GM19324 (cell line): ENCODE data around the gene GALC.

Source experiments
- ATAC-seq: cut with Tn5 transposase; IDR thresholded peaks from one replicate; pipeline ENCODE4 v1.9.1; 2021; ENCODE audit warnings: mild to moderate bottlenecking, moderate library complexity; ENCODE audit not compliant: unreplicated experiment, low FRiP score

The GALC gene

DNA sequence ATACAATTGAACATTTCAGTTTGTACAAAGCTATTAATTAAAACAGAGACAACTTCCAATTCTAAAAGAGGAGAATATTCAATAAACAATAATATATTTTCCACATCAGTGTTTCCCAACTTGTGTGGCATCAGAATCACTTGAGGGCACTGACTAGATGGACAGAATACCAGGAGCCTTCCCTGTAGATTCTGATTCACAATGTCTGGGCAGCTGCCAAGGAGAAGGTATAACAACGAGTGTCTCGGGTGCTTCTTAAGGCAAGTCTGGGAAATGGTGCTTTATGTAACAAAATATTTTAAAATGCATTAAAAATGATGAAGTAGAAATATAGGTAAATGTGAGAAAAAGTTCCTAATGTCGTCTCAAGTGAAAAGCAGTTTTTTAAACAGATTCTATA lies 26.2 kb downstream of the GALC start:
- no peak for ATAC-seq

DNA sequence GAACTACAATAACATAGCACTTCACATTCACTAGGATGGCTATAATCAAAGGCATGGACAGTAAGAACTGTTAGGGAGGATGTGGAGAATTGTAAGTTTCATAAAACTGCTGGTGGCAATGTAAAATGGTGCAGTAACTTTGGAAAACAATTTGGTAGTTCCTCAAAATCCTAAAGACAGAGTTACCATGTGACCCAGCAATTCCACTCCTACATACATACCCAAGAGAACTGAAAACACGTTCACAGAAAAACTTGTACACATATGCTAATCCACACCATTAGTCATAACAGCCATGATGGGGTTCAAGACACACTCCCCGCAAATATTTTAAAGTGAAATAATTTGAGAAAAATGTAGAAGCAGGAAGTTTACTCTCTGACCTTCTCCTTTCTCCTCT lies 31.7 kb downstream of the GALC start:
- ATAC-seq: no peak

DNA sequence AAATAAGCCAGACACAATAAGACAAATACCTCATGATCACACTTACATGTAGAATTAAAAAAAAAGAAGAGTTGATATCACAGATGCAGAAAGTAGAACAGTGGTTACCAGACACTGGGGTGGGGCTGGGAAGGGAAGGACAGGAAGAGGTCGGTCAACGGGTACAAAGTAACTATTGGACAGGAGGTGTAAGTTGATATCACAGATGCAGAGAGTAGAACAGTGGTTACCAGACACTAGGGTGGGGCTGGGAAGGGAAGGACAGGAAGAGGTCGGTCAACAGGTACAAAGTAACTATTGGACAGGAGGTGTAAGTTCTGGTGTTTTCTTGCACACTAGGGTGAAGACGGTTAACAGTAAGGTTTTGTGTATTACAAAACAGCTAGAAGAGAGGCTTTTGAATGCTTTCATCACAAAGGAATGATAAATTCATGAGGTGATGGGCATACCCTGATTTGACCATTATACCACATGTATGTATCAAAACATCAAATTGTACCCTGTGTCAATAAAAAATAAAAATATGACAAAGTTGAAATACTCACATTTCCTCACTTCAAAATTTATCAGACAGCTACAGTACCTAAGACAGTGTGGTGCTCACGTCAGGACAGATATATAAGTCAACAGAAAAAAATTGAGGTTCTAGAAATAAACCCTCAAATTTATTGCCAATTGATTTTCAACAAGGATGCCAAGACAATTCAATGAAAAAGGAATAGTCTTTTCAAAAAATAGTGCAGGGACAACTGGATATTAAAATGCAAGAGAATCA lies 32.8 kb downstream of the GALC start:
- no peak for ATAC-seq

DNA sequence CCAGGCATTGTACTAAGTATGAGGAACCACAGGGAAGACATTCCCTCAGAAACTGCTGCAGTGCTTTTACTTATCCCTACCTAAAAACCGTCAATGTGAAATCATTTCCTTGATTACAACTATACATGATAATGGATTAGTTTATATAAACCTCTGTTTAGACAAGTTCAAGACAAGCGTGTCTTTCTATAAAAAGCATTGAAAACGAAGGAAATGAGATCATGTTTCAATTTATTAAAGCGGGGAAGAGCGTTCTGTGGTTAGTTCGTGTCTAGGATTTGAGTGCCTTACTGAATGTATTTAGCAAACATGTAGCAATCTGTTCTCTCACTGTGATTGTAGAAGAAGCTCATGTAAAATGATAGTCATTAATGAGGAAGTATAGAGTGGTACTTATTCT lies 37.5 kb downstream of the GALC start:
- no peak for ATAC-seq

DNA sequence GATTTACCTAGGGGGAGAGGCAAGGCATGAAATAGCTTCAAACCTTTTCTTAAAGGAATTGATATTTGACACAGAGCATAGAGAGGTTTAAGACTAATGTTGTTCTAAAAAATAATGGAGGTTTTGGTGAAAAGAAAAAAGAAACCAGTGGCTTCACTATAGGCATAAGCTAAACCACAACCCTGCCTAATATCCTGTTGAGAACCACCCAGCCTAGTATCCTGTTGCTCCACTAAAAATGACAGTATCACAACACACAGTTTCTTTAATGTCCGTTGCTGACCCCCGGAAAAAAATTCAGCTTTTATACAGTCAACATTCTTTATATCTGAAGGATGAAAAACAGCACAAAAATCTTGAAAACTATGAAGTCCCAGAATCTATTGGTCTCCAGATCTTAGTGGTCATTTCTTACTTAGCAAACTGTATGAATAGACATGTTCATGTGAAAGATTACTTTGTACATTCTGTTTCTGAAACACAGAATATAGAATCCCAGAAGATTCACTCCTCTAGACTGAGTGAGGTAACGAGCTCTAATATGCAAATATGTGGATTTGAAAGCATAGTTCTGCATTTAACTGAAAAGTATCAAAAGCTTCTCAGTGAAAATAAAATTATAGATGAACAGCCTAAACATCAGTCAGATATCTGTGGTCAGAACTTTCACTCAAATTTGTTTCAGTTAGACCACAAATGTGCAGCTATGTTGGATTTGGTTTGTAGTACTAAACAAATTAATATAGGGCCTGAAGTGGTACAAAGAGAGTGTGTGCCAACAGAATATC lies 40.5 kb downstream of the GALC start:
- peak; percentile 72 for ATAC-seq

DNA sequence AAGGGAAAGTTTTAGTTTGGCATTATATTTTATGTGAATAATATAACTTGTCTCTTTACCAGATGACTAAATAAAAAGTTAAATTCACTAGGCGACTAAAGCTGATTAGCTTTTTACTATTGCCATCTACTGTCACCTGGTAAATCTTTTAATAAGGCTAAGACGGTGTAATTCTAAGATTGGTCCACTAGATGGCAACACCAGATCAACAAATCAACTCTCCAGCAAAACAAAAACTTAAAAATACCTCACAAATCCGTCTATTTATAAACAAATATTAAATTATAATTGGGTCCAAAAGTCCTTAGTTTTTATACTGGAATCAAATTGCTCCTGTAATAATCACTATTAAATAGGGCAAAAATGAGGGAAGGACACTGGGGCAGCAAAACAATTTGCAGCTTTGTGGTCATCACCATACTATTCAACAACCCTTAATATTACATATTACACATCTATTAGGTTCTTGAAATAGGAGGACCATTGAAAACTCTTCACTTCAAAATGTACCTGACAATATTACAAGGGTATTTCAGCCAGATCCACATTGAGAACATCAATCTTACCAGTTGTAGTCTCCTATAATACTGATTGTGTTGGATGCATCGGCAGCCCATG lies 47.9 kb downstream of the GALC start:
- no peak for ATAC-seq

DNA sequence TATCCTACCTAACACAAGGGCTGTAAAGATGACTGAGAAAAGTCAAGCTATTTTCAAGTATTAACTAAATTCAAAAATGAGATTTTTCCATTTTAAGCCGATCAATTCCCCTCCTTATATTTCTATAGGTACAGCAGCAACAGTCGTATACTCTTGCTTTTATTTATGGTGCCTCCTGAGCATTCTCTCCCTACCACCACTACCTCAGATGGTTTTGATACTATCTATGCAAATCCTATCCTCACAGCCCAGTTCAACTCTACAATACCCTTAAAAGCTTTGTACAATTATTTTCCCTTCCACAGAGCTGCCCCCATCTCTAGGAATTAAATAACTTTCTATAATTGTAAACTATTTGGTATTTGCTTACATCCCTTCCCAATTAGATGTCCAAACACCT lies 52.1 kb downstream of the GALC start:
- no peak for ATAC-seq

DNA sequence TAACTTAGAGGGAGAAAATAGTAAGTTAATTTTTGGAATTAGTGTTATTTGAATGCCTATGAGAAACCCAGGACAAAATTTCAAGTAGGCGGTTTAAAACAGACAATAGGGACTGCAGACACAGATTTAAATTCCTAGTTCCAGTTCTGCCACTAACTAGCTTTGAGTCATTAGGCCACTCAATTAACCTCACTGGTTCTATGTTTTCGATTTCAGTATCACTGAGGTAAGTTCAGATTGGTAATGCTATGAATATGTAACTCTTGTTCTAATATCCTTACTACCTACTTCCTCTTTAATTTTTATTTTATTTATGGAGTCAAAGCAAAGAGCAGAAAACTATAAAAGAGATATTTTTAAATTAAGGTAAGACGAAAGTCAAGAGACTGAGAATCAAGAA lies 52.6 kb downstream of the GALC start:
- ATAC-seq: peak; percentile 66

DNA sequence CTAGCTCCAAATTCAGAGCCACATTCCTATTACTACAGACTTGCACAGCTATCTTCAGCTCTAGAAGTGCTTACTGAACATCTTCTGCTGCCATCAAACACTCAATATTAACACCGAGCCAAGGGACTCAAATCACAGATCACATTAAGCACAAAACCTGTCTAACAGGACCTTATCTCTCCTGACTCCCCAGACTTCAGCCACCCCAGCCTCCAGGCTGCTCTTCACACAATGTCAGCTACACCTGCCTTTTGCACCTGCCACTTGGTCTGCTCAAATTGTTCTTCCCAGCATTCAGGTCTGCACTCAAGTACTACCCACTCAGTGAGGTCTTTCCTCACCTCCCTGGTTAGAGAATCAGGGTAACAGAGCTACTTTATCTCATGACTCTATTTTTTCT lies 57.1 kb downstream of the GALC start:
- ATAC-seq: no peak

DNA sequence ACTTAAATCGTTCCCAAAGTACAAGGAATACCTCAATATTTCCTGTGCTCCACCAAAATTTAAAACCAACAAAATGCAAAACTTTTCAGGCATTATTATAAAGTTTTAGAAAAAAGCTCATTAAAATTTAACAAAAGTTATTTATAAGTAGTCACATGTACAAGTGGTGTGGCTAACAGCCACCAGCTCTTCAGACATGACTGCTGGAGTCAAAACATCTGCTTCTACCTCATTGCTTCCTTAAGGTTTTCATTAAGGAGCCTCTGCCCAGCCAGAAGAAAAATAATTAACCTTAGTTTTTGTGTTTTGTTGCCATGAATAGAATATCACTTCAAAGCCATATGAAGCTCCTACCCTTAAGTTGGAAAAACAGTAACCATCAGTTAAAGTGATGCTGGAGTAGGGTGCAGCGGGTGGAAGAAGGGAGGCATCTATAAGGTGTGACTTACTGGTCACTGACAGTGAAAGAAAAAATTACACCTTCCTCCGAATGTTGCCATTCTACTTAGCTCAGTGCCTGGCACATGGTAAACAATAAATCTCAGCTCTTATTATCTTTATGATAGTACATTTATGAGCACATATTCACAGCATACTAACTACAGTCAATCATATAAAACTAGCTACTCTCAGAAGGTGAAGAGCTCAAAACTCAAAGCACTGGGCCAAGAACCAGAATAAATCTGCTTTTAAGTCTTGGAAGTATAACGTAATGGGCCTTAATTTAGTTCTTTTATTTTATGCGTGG lies 57.7 kb downstream of the GALC start:
- no peak for ATAC-seq

DNA sequence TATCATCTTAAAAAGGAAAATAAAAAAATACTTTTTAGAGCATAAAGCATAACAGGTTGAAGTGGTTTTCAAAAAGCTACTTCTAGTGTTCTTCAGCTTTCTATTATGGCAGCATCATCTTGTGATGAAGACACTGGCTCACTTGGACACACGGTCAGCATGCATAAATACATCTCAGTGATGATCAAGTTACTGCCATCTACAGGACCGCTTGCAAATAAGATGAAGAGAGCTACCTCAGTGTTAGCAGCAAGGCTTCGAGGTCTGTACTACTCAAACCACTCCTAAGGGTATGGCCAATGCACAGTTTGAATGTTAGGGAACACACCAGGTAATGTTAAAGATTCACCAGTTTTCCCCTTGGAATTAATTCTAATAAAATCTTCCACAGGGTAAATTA lies 58.8 kb downstream of the GALC start:
- no peak for ATAC-seq

DNA sequence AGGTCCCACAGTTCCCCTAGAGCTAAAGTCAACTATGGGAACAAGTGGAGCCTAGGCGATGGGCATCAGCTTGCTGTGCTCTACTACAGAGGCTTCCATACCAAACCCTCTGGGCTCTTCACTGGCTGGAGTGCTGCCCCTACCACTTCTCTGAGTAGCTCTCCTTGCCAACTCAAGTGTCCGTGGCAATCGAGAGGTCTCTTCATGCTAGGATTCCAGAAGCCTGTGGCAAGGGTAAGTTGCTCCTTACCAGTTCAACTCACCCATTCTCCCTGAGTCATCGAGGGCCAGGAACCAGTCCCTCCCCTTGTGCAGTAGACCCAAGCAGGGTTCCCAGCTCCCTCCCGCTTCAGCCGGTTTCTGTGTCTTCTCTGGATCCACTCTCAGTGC lies 76.1 kb downstream of the GALC start:
- no peak for ATAC-seq

DNA sequence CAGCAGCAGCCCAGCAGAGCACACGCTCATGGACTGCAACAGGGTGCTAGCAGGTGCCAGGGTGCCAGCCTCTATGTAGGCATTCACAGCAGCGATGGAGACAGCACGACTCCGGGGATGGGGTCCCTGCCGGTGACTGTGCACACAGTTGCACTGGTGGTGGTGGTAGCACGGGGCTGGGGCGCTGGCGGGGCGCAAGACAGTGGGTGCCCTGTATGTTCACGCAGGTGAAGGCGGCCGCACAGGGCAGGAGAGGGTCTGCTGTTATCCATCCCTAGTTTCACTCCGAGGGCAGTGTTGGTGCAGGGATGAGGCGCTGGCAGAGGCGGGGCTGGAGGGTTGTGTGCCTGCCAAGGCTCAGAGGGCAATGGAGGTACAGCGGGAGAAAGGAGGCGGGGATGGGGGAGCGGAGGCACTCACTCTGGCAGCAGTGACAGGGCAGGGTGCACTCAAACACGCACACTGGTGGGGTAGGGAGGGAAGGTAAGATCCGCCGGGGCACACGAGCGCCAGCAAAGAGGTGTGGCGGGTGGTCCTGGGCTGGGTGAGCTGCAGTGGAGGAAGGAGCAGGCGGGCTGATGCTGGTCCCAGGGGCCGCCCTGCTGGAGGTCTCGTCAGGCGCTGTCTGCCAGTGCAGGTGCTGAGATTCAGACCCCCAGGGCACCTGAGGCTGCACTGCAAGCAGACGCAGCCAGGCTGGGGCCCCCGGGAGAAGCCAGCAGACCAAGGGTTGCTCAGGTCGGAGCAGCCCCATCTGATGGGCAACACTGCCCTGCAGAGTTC lies 76.7 kb downstream of the GALC start:
- ATAC-seq: no peak

DNA sequence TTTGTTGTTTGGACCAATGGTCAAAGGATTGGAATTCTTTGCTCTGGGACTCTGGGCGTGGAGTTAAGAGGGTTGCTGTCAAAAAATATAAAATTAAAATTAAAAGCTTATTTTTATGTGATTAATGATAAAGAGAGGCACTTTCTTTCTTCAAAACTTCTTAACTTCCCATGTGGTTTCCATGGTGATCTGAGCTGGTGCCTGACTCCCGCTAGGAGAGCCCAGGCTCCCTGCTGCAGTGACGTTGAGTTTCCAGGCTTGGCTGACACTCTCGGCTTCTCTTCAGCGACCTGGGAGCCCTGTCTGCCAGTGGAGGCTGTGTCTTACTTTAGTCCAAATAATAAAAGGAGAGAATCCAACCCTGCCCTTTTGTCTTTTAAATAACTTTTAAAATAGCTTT lies 84.4 kb downstream of the GALC start:
- no peak for ATAC-seq

DNA sequence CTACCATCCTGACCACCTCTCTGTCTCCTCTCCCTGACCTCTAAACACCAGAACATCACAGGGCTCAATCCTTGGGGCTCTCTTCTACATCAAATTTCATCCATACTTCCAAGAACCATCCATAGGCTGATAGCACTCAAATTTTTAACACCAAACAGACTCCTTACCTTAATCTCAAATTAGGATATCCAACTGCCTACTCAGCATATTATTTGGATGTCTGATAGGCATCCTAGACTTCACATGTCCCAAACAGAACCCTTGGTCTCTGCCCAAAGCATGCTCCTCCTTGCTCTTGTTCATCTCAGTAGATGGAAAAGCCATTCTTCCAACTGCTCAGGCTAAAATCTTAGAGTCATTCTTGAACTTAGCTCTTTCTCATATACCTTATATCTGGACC lies 91.3 kb downstream of the GALC start:
- ATAC-seq: no peak

DNA sequence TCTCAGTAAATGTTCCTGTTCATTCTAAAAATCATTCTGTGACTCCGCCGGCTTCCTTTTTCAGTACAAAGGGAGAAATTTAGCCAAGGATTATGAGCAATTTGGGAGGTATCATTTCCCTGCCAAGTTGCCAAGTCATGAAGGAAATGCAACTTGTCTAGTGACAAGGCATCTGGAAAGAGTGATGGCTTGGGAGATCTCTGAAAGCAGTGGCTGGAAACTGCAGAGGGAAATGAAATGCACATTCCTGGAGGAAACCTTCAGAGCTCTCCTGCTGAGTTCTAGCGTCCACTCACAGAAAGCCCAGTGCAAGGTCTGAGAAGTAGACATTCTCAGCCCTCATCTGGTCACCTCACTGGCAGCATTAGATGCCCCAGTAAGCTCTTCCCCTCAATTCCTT lies 91.7 kb downstream of the GALC start:
- no peak for ATAC-seq

DNA sequence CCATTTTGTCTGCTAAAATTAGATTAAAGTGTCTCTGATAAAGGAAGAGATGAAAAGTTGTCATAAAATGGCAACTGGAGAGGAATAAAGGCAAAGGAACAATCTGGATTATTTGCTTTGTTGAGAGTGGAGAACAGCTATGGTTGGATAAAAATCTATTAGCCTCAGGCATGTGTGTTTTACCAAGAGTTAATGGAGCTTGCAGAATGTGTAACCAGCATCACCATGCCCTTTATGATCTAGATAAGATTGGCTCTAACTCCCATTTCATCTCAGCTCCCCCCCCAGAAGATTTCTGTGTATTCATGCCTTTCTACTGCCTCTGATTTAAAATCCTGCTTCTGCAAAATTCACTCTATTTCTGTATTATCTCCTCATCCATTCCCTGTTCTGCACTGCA lies 93.8 kb downstream of the GALC start:
- no peak for ATAC-seq

DNA sequence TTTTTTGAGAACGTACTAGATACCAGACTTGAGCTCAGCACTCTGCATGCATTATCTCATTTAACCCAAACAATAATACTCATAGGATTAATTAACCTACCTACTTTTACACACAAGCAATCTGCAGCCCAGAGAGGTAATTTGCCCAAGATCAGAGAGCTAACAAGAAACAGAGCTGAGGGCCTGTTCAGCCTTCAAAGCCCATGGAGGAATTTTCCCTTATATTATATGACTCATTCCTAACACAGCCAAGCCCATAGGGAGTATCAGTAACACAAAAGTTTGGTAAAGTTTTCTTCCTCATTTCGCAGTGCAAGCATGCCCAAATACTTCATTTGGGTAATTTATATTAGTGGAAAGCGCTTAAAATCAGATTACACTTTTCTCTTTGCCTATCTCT lies 94.7 kb downstream of the GALC start:
- no peak for ATAC-seq

DNA sequence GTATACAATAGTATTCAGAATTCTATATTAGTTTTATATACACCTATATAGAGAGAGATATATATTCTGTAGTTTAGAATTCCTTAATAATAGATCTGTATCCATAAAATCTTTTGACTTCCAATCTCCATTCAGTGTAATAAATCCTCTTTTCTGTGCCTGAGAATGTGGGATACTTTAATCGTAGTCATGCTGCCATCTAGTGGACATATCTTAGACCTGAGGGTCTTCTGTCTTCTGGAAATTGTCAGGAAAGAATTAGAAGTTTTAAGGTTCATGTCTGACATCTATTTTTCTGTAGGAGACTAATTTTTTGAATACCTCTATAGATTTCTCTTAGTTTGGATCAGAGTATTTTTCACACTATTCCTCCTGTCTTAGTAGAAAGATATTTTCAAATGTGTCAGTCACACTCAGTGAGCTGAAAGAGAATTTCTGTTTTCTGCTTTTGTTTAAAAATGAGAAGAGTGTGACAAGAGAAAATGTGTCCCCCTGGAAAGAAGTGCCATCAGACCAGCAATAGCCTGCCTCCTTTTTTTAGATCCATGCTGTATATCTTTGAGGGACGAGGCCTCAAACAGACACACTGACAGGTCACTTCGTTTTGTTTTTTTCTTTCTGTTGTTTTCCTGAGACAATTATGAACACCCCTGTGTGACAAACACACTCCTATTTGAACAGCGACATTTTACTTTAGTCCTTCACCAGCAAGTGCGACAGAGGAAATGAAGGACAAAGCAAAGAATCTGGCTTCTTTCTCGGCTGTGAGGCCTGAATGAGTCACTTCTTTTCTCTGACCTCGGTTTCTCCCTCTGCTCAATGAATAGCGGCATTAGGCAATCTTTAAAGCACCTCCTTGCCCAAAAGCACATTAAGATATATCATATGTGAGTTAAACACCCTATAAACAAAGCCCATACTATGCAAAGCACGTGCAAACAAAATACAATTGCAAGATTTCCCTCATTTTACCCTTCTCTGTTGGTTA lies 96.3 kb downstream of the GALC start:
- no peak for ATAC-seq
